GM21786 (cell line): ENCODE results near the gene USP8.
"Not testable (repeated sequence)": the region's sequence is repeated elsewhere in the genome, so short reads cannot be mapped to it uniquely, and the experiment has no call there.

Source experiments
- ATAC-seq: cut with Tn5 transposase; IDR thresholded peaks from one replicate; pipeline ENCODE4 v1.9.1; 2021; ENCODE audit not compliant: unreplicated experiment

USP8 gene

DNA sequence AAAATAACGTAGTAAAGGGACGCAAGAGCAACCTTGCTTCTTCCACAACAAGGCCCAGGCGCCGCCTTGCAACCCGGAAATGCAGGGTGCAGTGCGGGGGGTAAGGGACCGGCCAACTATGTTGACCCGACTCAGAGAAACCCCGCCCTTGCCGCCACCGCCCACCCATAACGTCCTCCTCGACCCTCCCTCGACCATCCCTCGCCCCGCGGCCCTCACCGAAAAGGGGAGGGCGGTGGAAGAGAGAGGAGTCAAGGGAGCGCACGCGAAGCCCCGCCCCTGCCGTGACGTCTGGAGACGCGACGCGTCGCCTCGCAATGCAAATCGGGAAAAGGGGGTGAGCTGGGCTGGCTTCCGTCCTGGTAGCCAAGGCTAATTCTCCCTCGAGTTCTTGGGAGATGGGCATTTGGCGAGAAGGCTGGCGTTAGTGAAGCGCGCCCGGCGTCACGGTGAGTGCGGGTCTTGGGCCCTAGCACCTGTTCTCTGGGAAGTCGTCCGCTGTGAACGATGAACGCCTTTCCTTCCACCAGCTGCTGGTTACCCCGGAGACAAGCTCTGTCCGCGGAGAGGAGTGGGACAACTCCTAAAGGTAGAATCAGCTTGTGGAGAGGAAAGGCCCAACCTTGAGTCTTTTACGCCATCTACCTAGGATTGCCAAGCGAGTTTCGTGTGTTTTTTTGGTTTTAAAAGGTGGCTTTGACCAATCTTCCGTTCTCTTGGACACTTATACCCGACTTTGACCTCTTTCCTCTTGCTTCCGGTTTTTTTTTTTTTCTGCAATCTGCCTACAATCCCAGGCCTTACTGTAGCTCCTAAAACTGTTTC, at the start of gene USP8:
TSS of gene USP8 (plus strand) at position 340 of the 825 bp plus-strand sequence. CDS start 14,669 bp downstream, outside the sequence.
- peak; percentile 95 for ATAC-seq

DNA sequence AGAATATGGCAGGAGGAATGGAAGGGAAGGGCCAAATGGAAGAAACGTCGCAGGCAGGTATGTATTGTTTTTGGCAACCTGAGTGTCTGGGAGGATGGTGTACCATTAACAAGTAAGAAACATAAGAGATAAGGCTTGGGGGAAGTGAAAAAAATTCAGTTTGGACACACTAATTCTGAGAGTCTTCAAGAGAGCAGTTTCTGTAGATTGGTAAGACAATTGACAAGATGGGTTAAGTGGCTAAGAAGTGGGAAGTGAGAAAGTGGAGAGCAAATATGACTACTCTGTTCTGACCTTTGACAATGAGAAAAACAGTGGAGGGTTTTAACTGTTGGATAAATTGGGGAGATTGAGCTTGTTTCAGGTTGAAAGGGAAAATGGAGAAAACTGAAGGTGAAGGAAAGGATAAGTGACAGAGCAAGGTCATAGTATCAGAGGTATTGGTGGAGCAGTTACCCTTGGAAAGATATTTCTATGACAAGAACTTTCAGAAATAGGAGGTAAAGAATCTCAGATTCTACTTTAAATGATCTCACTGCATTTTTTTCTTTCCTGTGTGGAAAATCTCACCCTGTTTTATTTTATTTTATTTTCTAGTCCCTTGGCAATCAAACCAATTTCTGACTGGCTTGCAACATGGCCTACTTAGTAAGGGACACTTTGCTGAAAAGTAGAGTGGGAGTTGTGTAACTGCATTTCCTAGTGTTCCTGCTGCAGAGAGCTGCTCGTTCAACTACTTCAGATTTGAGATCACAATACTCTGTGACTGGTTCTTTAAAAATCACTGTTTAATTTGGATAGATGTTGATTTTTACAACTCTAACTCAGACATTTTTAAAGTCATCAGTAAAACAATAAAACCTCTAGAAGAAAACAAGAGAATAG, 46.1 kb upstream of the USP8 start:
- peak; percentile 100 for ATAC-seq

DNA sequence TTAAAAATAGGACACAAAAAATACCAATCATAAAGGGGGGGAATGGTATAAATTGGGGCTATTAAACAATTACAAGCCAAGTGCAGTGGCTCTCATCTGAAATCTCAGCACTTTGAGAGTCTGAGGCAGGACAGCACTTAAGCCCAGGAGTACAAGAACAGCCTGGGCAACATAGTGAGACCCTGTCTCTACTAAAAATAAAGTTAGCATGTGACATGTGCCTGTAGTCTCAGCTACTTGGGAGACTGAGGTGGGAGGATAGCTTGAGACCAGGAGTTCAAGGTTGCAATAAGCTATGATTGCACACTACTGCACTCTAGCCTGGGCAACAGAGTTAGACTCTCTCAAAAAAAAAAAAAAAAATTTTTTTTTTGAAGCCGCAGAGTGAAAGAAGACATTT, 45.4 kb upstream of the USP8 start:
- no peak for ATAC-seq

DNA sequence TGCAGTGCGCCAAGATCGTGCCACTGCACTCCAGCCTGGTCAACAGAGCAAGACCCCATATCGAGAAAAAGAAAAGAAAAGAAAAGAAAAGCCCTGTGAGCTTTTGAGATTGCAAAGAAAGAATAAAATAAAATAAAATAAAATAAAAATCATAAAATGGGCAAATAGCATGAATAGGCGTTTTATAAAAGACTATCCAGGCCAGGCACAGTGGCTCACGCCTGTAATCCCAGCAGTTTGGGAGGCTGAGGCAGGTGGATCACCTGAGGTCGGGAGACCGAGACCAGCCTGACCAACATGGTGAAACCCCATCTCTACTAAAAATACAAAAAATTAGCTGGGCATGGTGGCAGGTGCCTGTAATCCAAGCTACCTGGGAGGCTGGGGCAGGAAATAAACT, 44.8 kb upstream of the USP8 start:
- not testable (repeated sequence) for ATAC-seq

DNA sequence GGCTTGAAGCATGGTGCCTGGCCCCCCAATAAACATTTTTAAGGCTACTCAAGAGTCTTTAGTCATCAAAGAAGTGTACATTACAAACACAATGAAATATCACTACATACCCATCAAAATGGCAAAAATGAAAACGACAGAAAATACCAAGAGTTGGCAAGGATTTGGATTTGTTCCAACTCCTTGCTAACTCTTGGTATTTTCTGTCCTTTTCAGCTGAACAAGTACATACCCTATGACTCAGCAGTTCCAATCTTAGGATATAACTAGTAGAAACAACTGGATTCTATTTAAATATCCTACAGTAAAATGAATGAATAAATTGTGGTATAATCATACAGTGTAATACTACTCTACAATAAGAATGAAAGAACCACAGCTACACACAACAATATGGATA, 44.1 kb upstream of the USP8 start:
- ATAC-seq = no peak

DNA sequence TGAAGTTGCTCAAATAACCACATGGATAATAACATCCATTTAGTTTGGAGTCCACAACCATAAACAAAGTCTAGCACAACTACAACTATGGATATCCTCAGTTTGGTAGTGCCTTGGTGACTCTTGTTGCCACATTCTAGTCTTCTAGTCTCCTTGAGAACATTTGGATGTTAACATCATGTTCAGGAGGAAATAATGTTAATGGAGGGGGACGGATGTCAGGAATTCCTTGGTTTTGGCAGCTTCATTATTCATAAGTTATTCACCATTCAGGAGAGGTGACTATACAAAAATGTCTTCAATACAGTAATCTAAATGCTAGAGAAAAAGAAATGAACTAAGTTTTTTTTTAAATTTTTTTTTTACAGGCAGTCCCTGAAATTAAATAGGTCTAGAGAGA, 42.8 kb upstream of the USP8 start:
- no peak for ATAC-seq

DNA sequence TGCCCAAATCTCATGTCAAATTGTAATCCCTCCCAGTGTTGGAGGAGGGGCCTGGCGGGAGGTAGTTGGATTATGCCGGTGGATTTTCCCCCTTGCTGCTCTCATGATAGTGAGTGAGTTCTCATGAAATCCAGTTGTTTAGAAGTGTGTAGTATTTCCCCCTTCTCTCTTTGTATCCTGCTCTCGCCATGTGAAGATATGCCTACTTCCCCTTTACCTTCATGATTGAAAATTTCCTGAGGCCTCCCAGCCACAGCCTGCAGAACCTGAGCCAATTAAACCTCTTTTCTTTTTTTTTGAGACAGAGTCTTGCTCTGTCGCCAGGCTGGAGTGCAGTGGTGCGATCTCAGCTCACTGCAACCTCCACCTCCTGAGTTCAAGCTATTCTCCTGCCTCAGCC, 41.8 kb upstream of the USP8 start:
- ATAC-seq = not testable (repeated sequence)

DNA sequence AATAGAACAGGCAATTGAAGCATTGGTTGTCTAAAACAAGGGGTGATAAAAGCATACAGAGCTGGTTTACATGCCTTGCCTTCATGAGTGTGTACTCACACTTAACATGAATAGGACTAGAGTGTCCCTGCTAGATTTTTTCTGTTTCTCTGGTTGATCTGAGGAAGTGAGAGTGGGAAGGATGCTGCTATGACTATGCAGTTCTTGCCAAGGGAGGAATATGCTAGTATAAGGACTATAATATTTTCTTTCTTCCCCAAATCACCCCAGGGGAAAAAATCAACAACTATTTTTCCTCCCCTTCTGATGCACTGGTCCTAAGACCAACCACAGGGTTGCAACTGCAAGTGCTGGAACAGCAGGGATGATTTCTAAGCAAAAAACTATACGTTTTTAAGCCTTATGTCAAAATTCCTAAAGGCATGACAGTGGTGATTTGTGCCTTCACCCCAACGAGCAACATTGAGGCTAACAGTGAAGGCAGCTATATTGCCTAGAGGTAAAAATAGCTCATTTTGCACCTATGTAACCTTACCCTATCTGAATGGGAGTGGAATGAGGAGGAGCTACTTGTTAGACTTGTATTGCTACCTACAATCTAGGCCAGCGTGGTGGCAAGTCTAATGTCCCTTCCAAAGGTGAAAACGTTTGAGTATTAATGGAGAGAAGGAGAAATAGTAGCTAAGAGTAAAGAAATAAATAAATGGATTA, 33.5 kb upstream of the USP8 start:
- ATAC-seq = peak; percentile 95

DNA sequence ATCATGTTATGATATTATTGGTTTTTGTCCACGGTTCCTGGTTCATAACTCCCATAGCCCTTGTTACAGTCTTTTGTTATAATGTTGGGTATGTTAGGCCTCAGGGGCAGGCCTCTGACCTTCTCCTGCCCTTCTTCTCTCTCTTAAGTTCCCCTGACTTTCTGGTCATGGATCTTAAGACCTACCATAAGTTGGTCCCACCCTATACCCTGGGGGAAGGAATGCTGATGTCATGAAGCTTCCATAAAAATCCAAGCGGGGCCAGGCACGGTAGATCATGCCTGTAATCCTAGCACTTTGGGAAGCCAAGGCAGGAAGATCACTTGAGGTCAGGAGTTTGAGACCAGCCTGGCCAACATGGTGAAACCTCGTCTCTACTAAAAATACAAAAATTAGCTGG, 32.6 kb upstream of the USP8 start:
- not testable (repeated sequence) for ATAC-seq

DNA sequence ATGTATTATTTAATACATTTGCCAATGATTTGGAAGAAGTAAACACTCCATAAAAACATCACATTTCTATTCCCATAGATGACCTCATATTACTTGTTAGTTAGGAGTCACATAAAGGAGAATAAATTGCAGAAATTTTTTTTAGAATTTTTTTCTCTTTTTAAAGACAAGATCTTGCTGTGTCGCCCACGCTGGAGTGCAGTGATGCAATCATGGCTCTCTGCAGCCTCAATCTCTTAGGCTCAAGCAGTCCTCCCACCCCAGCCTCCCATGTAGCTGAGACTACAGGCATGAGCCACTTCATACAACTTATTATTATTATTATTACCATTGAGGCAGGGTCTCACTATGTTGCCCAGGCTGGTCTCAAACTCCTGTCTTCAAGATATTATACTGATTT, 12.3 kb upstream of the USP8 start:
- no peak for ATAC-seq

DNA sequence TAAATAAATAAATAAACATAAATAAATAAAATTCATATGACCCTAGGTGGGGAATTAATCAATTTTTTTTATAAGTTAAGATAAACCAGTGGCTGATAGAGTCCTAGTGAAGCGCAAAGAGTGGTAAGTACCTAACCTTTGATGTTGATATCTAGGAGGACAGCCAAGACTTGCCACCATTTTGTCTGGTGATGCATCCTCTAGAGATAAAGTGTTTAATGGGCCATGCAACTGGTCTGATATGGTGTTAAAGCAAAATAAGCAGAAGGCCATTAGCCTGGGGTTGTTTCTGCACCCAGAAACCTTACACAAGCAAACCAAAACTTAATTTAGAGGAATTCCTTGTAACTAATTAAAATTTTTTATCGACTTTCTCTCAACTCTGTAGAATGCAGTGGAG, 9.6 kb upstream of the USP8 start:
- ATAC-seq = no peak

DNA sequence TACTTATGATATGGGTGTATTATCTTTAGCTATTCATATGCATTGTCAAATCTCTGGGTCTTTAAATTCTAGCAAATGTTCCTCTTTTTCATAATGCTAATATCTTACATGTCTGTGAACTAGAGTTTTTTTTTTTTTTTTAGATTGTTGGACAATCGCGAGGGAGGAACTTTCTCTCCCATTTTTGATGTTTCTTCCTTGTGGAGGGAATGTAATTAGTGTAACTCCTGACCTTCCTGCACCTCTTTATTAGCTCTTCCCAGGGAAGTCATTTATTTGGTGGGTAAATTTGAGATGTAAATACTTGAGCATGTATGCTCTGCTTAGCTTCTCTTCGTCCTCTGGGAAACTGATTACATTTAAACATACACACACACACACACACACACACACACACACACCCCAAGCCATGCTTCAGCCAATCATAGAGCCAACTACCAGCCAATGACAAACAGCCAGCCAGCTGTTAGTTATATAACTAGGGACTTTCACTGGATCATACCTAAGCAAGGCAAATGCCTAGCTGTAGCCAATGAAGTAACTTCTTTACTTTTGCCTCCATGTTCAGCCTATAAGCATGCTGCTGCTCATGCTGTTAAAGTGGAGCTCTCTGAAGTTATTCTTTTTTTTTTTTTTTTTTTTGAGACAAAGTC, 8.3 kb upstream of the USP8 start:
- no peak for ATAC-seq

DNA sequence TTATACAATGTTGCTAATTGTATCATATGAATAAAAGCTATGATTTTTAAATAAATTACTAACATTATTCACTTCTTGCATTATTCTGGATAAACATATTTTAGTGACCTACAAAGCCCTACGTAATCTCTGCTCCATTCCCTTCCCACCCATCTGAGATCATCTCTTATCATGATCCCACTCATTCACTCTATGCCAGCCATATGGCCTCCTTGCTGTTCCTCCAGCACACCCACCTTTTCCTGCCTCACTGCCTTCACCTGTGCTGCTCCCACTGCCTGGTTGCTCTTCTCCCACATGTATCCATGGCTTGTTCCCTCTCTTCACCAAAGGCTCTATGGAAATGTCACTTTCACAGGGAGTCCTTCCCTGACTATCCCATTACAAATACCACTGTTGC, 7.3 kb upstream of the USP8 start:
- no peak for ATAC-seq

DNA sequence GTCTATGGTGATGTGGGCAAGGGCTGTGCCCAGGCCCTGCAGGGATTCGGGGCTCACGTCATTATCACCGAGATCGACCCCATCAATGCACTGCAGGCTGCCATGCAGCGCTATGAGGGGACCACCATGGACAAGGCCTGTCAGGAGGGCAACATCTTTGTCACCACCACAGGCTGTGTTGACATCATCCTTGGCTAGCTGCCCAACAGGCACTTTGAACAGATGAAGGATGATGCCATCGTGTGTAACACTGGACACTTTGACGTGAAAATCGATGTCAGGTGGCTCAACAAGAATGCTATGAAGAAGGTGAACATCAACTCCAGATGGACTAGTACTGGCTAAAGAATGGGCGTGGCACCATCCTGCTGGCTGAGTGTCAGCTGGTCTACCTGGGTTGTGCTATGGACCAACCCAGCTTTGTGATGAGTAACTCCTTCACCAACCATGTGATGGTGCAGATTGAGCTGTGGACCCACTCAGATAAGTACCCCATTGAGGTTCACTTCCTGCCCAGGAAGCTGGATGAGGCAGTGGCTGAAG, 6.1 kb upstream of the USP8 start:
- no peak for ATAC-seq

DNA sequence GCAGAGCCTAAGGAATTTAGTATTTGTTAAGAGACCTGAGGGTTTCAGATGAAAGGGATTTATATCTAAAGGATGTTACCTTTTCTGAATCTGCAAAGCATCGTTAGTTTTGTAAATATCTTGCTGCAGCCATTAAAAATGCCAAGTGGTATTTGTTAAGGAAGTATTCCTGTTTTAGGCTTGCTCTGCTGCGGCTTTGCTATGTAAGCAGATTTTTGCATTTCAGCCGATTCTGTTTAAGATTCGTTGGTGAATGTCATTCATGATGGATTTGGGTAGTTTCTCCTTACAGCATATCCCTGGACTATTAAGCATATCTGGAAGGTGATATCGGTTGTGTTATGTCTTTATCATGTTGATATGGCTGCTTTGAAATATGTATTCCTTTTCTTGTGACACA, 1.0 kb downstream of the USP8 start:
- ATAC-seq = no peak

DNA sequence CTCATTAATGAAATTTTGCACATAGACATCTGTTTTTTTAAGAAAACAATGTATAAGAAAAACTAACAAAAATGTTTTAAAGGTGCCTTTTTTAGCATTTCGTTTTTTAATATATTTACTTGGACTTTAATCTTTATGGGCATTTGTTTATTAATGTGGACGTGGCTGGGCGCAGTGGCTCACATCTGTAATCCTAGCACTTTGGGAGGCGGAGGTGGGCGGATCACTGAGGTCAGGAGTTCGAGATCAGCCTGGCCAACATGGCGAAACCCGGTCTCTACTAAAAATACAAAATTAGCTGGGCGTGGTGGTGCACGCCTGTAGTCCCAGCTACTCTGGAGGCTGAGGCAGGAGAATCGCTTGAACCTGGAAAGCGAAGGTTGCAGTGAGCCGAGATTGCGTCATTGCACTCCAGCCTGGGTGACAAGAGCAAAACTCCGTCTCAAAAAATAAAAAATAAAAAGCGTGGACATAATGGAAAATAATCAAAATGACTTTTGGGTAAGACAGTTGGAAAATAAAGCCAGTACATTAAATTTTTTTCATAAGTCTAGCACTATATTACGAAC, 1.6 kb downstream of the USP8 start:
- not testable (repeated sequence) for ATAC-seq

DNA sequence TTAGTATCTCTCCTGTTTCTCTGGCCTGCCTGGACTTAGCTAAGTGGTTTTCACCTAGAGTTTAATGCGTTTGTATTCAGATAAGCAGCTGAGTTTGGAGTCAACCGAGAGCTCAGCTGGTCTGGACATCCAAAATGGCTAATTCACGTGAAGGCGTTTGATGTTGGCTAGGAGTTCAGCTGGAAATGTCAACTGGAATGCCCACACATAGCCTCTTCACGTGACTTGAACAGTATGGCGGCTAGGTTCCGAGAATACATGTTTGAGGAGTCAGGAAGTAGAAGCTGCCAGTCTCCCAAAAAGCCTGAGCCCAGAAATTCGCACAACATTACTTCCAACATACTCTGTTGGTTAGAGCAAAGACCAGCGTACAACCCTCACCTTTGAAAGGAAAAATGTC, 2.2 kb downstream of the USP8 start:
- no peak for ATAC-seq

DNA sequence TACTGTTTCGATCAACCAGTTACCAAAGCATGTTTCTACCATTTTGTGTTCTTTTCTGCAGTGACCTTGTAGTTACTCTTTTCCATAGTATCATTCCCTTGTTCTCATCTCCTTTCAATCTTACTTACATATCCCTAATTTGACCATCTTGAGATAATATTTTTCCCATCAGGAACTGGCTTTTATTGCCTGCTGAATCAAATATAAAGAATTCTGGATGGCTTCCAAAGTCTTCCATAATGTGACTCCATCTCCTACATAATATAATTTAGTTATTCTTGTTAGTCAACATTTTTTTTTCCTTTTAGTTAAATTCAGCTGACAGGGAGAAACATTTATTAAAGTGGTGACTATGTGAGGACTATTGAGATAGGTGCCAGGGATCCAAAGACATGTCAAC, 7.0 kb downstream of the USP8 start:
- ATAC-seq = no peak

DNA sequence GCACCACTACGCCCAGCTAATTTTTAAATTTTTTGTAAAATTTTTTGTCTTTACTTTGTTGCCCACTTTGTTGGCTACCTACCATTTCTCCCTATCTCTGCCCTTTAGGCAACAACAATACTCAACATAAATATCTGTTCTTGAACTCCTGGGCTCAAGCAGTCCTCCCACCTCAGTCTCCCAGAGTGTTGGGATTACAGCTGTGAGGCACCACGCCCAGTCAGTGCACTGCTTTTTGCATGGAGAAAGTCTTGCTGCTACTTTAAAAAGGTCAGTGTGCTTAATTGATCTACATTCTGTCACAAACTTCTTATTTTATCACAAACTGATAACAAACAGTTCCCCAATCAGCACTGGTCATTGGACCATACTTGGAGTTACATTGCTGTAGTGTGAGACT, 8.0 kb downstream of the USP8 start:
- ATAC-seq = no peak

DNA sequence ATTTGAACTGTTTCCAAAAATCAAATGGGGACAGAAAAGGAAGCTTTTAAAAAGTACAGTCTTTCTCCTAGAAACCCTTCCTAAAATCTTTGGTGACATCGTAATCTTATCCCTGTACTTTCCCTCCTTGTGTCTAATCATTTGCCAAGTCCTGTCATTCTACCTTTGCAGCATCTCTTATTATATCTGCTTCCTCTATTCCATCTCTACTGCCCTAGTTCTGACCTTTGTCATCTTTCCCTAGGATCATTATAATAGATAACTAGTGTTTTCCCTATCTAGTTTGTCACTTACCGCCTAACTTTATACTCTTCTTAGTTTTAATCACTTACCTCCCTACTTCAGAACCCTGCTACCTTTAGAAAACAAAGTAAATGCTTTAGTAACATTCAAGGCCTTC, 11.6 kb downstream of the USP8 start:
- no peak for ATAC-seq
